ENCODE results near the gene APBA2.

The APBA2 gene

GRCh38 chr15:28902856-28903255, 17.1 kb downstream of the APBA2 start:
- TF ChIP-seq, protein P1, sequence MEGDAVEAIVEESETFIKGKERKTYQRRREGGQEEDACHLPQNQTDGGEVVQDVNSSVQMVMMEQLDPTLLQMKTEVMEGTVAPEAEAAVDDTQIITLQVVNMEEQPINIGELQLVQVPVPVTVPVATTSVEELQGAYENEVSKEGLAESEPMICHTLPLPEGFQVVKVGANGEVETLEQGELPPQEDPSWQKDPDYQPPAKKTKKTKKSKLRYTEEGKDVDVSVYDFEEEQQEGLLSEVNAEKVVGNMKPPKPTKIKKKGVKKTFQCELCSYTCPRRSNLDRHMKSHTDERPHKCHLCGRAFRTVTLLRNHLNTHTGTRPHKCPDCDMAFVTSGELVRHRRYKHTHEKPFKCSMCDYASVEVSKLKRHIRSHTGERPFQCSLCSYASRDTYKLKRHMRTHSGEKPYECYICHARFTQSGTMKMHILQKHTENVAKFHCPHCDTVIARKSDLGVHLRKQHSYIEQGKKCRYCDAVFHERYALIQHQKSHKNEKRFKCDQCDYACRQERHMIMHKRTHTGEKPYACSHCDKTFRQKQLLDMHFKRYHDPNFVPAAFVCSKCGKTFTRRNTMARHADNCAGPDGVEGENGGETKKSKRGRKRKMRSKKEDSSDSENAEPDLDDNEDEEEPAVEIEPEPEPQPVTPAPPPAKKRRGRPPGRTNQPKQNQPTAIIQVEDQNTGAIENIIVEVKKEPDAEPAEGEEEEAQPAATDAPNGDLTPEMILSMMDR (conservative IDR thresholded peaks at IDR 0.05): no peak
- TF ChIP-seq ZFX (IDR thresholded peaks at IDR 0.05): no peak
- H3K27ac ChIP-seq: no peak overlapping the region

- TF ChIP-seq ZFX (IDR thresholded peaks at IDR 0.05): no peak
- TF ChIP-seq, protein P1 (conservative IDR thresholded peaks at IDR 0.05): no peak
- H3K27ac ChIP-seq: no peak overlapping the region
These were observed 17.8 kb downstream of the APBA2 start for GRCh38 chr15:28903555-28903954.

DNA sequence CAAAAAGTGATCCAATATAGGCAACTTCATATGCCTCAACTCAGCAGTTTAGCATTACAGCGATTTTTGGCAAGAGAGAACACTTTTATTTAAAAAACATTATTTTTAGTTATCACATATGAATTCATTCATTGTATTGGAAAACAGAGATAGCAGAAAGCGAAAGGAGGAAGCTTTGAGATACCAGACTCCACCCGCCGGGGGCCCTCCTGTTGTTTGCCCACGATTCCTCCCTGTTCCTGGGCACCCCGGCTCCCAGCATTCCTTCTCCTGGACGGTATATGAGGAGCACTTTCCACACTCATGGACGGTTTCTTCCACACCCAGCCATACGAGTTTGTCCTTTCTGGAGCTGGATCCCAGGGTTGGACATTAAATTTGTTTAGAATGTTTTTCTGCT, 18.2 kb downstream of the APBA2 start:
- no peak overlapping the region for H3K27ac ChIP-seq
- TF ChIP-seq, protein P1 (conservative IDR thresholded peaks at IDR 0.05): no peak

- no peak for TF ChIP-seq ZFX (IDR thresholded peaks at IDR 0.05)
- no peak overlapping the region for H3K27ac ChIP-seq
These were observed 19.0 kb downstream of the APBA2 start for GRCh38 chr15:28904541-28905315.

DNA sequence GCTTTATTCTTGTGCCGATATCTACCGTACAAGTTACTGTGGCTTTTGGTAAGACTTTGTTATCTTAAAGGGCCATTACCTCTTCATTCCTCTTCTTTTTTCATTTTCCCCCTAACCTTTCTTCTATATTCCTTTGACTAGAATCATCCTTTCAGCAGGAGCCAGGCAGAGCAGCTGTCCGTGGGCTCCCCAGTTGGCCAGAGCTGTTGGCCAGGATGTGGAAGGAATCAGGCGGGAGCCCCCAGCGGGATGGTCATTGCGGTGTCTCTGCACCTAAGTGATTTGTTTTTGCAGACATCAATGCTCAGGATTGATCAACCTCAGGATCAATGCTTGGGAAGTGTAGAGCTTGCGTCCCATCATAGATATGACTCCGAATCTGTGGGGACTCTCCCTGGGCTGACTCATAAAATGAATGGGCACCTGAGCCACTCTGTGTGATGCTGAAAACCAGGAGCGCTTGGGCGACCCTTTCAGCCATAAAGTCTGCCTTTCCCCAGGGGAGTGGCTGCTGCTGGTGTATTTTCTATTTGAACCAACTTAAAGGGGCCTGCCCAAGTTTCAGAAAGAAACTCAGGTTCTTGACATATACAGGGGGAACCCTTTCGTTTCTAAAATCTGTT, 21.7 kb downstream of the APBA2 start:
- TF ChIP-seq, protein P1 (conservative IDR thresholded peaks at IDR 0.05): no peak
- no peak for TF ChIP-seq ZFX (IDR thresholded peaks at IDR 0.05)
- no peak overlapping the region for H3K27ac ChIP-seq

- TF ChIP-seq, protein P1 (conservative IDR thresholded peaks at IDR 0.05): no peak
- no peak for TF ChIP-seq ZFX (IDR thresholded peaks at IDR 0.05)
- H3K27ac ChIP-seq: no peak overlapping the region
These were observed 24.3 kb downstream of the APBA2 start for GRCh38 chr15:28909958-28910500.

DNA sequence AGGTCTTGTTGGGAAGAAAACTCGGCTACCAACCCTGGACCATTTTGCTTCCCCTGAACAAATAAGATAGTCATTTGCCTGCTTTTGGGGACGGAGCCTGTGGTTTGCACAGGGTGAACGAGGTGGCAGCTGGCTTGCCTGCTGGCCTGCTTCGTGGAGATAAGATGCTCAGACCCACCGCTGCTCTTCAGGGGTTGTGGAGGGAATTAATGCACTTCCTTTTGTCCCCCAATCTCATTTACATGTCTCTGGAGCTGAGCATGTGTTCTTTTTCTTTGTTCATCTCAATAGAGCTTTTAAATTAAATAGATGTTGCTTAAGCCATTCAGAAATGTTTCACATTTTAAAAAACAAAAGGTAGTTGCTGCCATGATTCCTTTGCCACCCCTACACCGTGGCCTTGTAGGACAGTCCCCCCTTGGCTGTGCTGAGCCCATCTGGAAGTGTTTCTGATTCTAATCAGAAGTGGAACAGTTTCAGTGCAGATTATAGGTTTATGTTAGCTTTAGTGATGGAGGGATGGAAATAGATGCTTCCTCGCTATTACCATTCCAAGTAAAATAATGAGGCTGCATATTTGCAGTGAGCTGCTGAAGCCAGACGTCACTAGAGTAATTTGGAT, 25.6 kb downstream of the APBA2 start:
- H3K27ac ChIP-seq: no peak overlapping the region
- TF ChIP-seq, protein P1 (conservative IDR thresholded peaks at IDR 0.05): no peak
- no peak for TF ChIP-seq ZFX (IDR thresholded peaks at IDR 0.05)

All from C4-2B (cell line).